ENCODE data around the gene BTG1.
"Not testable (repeated sequence)": the region's sequence is repeated elsewhere in the genome, so short reads cannot be mapped to it uniquely, and the experiment has no call there.

The BTG1 gene

GRCh38 chr12:92094301-92094700 lies 51.3 kb downstream of the BTG1 start:
- DNase-seq: not testable (repeated sequence)
